GM23338 (cell line): ENCODE results near the gene SULT2B1. TPM values are rescaled to one million over a fixed set of nuclear protein-coding genes. Genes with fewer than 3 reads are reported as not detected.

Experiments
- ATAC-seq: fragments of 200-7000 bp; cut with Tn5 transposase; 3 replicates; pipeline ENCODE4 v1.9.1; 2020
- DNase-seq: peaks from one replicate; pipeline ENCODE4 v3.0.0-alpha.2; 2015; ENCODE audit warnings: low spot score
- H2AFZ ChIP-seq: fragments of 200-600 bp; sonication (generic); 2 replicates; pipeline ENCODE4 v1.8.0; 2016; ENCODE audit warnings: antibody characterized with exemption, mild to moderate bottlenecking, moderate library complexity
- H3F3A ChIP-seq: fragments of 200-600 bp; sonication (generic); replicated peaks from 2 replicates; pipeline ENCODE4 v1.8.0; 2017; ENCODE audit warnings: antibody characterized with exemption, mixed run types, low read depth
- H3K27ac ChIP-seq: fragments of 200-600 bp; sonication (generic); 2 replicates; pipeline ENCODE4 v1.6.1; 2016; ENCODE audit warnings: low read depth
- H3K27me3 ChIP-seq: fragments of 200-600 bp; sonication (generic); 2 replicates; pipeline ENCODE4 v1.8.0; 2016; ENCODE audit warnings: mild to moderate bottlenecking, mixed run types, moderate library complexity; ENCODE audit not compliant: insufficient read depth
- H3K36me3 ChIP-seq: fragments of 200-600 bp; sonication (generic); 2 replicates; pipeline ENCODE4 v1.8.0; 2016; ENCODE audit warnings: mild to moderate bottlenecking; ENCODE audit not compliant: insufficient read depth
- H3K4me1 ChIP-seq: fragments of 200-600 bp; sonication (generic); 2 replicates; pipeline ENCODE4 v1.8.0; 2016; ENCODE audit warnings: mild to moderate bottlenecking, moderate library complexity; ENCODE audit not compliant: insufficient read depth
- H3K4me2 ChIP-seq: fragments of 200-600 bp; sonication (generic); 2 replicates; pipeline ENCODE4 v1.7.1; 2017; ENCODE audit warnings: mixed run types
- H3K4me3 ChIP-seq: fragments of 200-600 bp; sonication (generic); 2 replicates; pipeline ENCODE4 v1.6.1; 2016; ENCODE audit warnings: mixed run types
- H3K79me2 ChIP-seq: fragments of 200-600 bp; sonication (generic); replicated peaks from 2 replicates; pipeline ENCODE4 v1.8.0; 2017; ENCODE audit warnings: mild to moderate bottlenecking; ENCODE audit not compliant: insufficient read depth
- H3K9me2 ChIP-seq: fragments of 200-600 bp; sonication (generic); 2 replicates; pipeline ENCODE4 v1.8.0; 2017; ENCODE audit not compliant: insufficient read depth
- H4K20me1 ChIP-seq: fragments of 200-600 bp; sonication (generic); replicated peaks from 2 replicates; pipeline ENCODE4 v1.8.0; 2017; ENCODE audit warnings: mild to moderate bottlenecking; ENCODE audit not compliant: insufficient read depth
- H3K27ac Mint-ChIP-seq: 2 replicates; pipeline ENCODE4 v1.8.0; 2020; ENCODE audit warnings: inconsistent platforms, mild to moderate bottlenecking, moderate library complexity, mixed read lengths
- H3K27me3 Mint-ChIP-seq: 3 replicates; pipeline ENCODE4 v1.8.0; 2022; ENCODE audit warnings: low read depth, mild to moderate bottlenecking, moderate library complexity, mixed read lengths, inconsistent platforms; ENCODE audit not compliant: insufficient read depth, poor library complexity
- H3K36me3 Mint-ChIP-seq: 3 replicates; pipeline ENCODE4 v1.8.0; 2021; ENCODE audit warnings: low read depth, mild to moderate bottlenecking, inconsistent platforms, moderate library complexity, mixed read lengths
- H3K4me1 Mint-ChIP-seq: 3 replicates; pipeline ENCODE4 v1.8.0; 2020; ENCODE audit warnings: mild to moderate bottlenecking, inconsistent platforms, mixed read lengths
- H3K4me3 Mint-ChIP-seq: 3 replicates; pipeline ENCODE4 v1.8.0; 2021; ENCODE audit warnings: moderate library complexity, mild to moderate bottlenecking, inconsistent platforms, mixed read lengths
- H3K9me3 Mint-ChIP-seq: 3 replicates; pipeline ENCODE4 v1.8.0; 2020; ENCODE audit warnings: moderate library complexity, mild to moderate bottlenecking, inconsistent platforms, mixed read lengths
- CREB1 ChIP-seq: fragments of 250-450 bp; sonication (Bioruptor Pico); IDR thresholded peaks from 2 replicates; pipeline ENCODE4 v1.5.0; 2020; ENCODE audit warnings: low read depth, mild to moderate bottlenecking, moderate library complexity
- ETS1 ChIP-seq: IDR thresholded peaks from 2 replicates; pipeline ENCODE4 v1.6.1; 2016; ENCODE audit warnings: antibody characterized with exemption
- EZH2phosphoT487 ChIP-seq: fragments of 200-600 bp; sonication (generic); IDR thresholded peaks from one replicate; pipeline ENCODE4 v1.8.1; 2018; ENCODE audit warnings: antibody characterized with exemption; ENCODE audit not compliant: unreplicated experiment
- JUNB ChIP-seq: IDR thresholded peaks from one replicate; pipeline ENCODE4 v1.6.1; 2016; ENCODE audit warnings: antibody characterized with exemption; ENCODE audit not compliant: unreplicated experiment
- POLR2AphosphoS5 ChIP-seq: IDR thresholded peaks from 2 replicates; pipeline ENCODE4 v1.6.1; 2016; ENCODE audit warnings: antibody characterized with exemption, low read depth
- REST ChIP-seq: IDR thresholded peaks from one replicate; pipeline ENCODE4 v1.6.1; 2018; ENCODE audit warnings: antibody characterized with exemption; ENCODE audit not compliant: unreplicated experiment
- STAT1 ChIP-seq: IDR thresholded peaks from one replicate; pipeline ENCODE4 v1.6.1; 2016; ENCODE audit warnings: antibody characterized with exemption; ENCODE audit not compliant: unreplicated experiment
- ZNF114 ChIP-seq: fragments of 250-450 bp; sonication (Bioruptor Pico); IDR thresholded peaks from 2 replicates; pipeline ENCODE4 v1.5.0; 2020; ENCODE audit warnings: mild to moderate bottlenecking, moderate library complexity
- ZNF331 ChIP-seq: fragments of 250-450 bp; sonication (Bioruptor Pico); IDR thresholded peaks from 2 replicates; pipeline ENCODE4 v1.5.0; 2020; ENCODE audit warnings: low read depth, mild to moderate bottlenecking, moderate library complexity
- ZNF462 ChIP-seq: fragments of 250-450 bp; sonication (Bioruptor Pico); IDR thresholded peaks from 2 replicates; pipeline ENCODE4 v1.5.0; 2020; ENCODE audit warnings: mild to moderate bottlenecking, moderate library complexity
- polyA plus RNA-seq: library from polyadenylated mRNA; unstranded; fragments of >200 nt; fragmentation: Nextera tagmentation; extraction: Ambion mirVana; gene quantifications from 2 replicates; pipeline ENCODE4 v1.2.1, GENCODE V29; 2016
- total RNA-seq: library from RNA; depleted of rRNA; stranded (reverse); fragments of >200 nt; shearing (Covaris generic); gene quantifications from 2 replicates; pipeline ENCODE4 v1.2.3, GENCODE V29; 2014

The SULT2B1 gene
- total and polyA plus RNA-seq, 2 experiments from 2014 or later: 1.3 to 2.5 TPM

- TF ChIP-seq ZNF462 (no peak), REST (no peak), EZH2phosphoT487 (no peak), CREB1 (no peak), POLR2AphosphoS5 (no peak), JUNB (no peak), STAT1 (no peak)
These were observed 4.2 kb downstream of the SULT2B1 start (continued) for GRCh38 chr19:48556163-48556562.

- DNase-seq: no peak
- H3K36me3 ChIP-seq: no peaks in the 10 kb centered on the region
- H4K20me1 ChIP-seq: no peaks in the 10 kb centered on the region
- no peaks in the 10 kb centered on the region for H3K9me3 Mint-ChIP-seq
- H3K4me2 ChIP-seq: no peak overlapping the region
- no peaks in the 10 kb centered on the region for H3K27me3 ChIP-seq
- H3K27ac Mint-ChIP-seq: no peak overlapping the region; the same call in 1 of the 2 replicates
- peaks cover 7% of the 10 kb centered on the region for H3K27me3 Mint-ChIP-seq
- no peaks in the 10 kb centered on the region for H3K36me3 Mint-ChIP-seq
- H3K4me3 ChIP-seq: no peak overlapping the region
- peaks cover 22% of the 10 kb centered on the region; the same call in 1 of the 2 replicates for H3F3A ChIP-seq
- H3K4me1 ChIP-seq: peaks cover 10% of the 10 kb centered on the region
- H3K9me2 ChIP-seq: no peaks in the 10 kb centered on the region
- H3K4me3 Mint-ChIP-seq: no peak overlapping the region
- peak overlapping the region; percentile 55; the same call in 1 of the 2 replicates for H3K27ac ChIP-seq
- no peak for ATAC-seq
- no peak overlapping the region for H2AFZ ChIP-seq
- H3K4me1 Mint-ChIP-seq: peaks cover 23% of the 10 kb centered on the region
- no peaks in the 10 kb centered on the region for H3K79me2 ChIP-seq
- no peak for TF ChIP-seq JUNB
- no peak for TF ChIP-seq ETS1
- TF ChIP-seq ZNF331 (CRISPR knock-in tag): no peak
- TF ChIP-seq ZNF114 (CRISPR knock-in tag): no peak
- TF ChIP-seq STAT1: no peak
- no peak for TF ChIP-seq REST
These were observed 4.9 kb downstream of the SULT2B1 start for GRCh38 chr19:48556825-48557224.
